Activated B cell treated with CpG ODN at 0.5 μM for 24 hours (primary cell): Measurements from ENCODE around the gene GRIK1. TPM values are rescaled to one million over a fixed set of nuclear protein-coding genes. Genes with fewer than 3 reads are reported as not detected.

ENCODE experiments used
- ATAC-seq: fragments of 200-7000 bp; cut with Tn5 transposase; one replicate; pipeline ENCODE4 v1.10.0; 2021; ENCODE audit warnings: low read depth, mild to moderate bottlenecking, moderate library complexity
- CTCF ChIA-PET: fragments of 350-600 bp; sonication (Branson Sonifier 250); formaldehyde crosslinking; loops from one replicate; lab custom pipeline; 2021; ENCODE audit warnings: antibody characterized with exemption; lab: Charles Lee
- POLR2A ChIA-PET: fragments of 350-600 bp; sonication (Branson Sonifier 250); formaldehyde crosslinking; loops from one replicate; lab custom pipeline; 2021; ENCODE audit warnings: antibody characterized with exemption; lab: Charles Lee
- DNase-seq: peaks from one replicate; pipeline ENCODE4 v3.0.0; 2022
- H3K27ac Mint-ChIP-seq: one replicate; pipeline ENCODE4 v1.8.0; 2020; ENCODE audit warnings: mixed read lengths
- H3K27me3 Mint-ChIP-seq: one replicate; pipeline ENCODE4 v1.8.0; 2021; ENCODE audit warnings: mixed read lengths
- H3K36me3 Mint-ChIP-seq: one replicate; pipeline ENCODE4 v1.8.0; 2021; ENCODE audit warnings: low read depth, mixed read lengths
- H3K4me1 Mint-ChIP-seq: one replicate; pipeline ENCODE4 v1.8.0; 2021; ENCODE audit warnings: mixed read lengths
- H3K4me3 Mint-ChIP-seq: one replicate; pipeline ENCODE4 v1.8.0; 2020; ENCODE audit warnings: mild to moderate bottlenecking, mixed read lengths
- H3K9me3 Mint-ChIP-seq: one replicate; pipeline ENCODE4 v1.8.0; 2020; ENCODE audit warnings: mixed read lengths
- intact Hi-C: fragments of 100-400 bp; cut with micrococcal nuclease; formaldehyde crosslinking; loops from one replicate; pipeline ENCODE4 v1.15.1; 2024
- total RNA-seq: library from RNA; stranded (reverse); gene quantifications from 2 replicates; pipeline ENCODE4 v1.2.3, GENCODE V29; 2022
- TF ChIP-seq, protein P1 (sequence below): fragments of 200-600 bp; IDR thresholded peaks from one replicate; pipeline ENCODE4 v1.8.0; 2022; ENCODE audit warnings: antibody characterized with exemption, mild to moderate bottlenecking

The GRIK1 gene
- total RNA-seq, 1 donor from 2014 or later: not detected

DNA sequence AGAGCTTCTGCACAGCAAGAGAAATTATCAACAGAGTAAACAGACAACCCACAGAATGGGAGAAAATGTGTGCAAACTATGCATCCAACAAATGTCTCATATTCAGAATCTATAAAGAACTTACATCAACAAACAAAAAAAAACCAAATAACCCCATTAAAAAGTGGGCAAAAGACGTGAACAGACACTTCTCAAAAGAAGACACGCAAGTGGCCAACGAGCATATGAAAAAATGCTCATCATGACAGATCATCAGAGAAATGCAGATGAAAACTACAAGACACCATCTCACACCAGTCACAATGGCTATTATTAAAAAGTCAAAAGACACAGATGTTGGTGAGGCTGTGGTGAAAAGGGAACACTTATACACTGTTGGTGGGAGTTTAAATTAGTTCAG is 257.0 kb downstream of the GRIK1 start:
- H3K4me1 Mint-ChIP-seq: peaks cover 4% of the 10 kb centered on the region
- H3K27ac Mint-ChIP-seq: no peak overlapping the region
- DNase-seq (no peak), ATAC-seq (no peak)
- H3K27me3 Mint-ChIP-seq: no peaks in the 10 kb centered on the region
- H3K36me3 Mint-ChIP-seq: no peaks in the 10 kb centered on the region
- TF ChIP-seq, protein P1, sequence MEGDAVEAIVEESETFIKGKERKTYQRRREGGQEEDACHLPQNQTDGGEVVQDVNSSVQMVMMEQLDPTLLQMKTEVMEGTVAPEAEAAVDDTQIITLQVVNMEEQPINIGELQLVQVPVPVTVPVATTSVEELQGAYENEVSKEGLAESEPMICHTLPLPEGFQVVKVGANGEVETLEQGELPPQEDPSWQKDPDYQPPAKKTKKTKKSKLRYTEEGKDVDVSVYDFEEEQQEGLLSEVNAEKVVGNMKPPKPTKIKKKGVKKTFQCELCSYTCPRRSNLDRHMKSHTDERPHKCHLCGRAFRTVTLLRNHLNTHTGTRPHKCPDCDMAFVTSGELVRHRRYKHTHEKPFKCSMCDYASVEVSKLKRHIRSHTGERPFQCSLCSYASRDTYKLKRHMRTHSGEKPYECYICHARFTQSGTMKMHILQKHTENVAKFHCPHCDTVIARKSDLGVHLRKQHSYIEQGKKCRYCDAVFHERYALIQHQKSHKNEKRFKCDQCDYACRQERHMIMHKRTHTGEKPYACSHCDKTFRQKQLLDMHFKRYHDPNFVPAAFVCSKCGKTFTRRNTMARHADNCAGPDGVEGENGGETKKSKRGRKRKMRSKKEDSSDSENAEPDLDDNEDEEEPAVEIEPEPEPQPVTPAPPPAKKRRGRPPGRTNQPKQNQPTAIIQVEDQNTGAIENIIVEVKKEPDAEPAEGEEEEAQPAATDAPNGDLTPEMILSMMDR: no peak
- no peak overlapping the region for H3K4me3 Mint-ChIP-seq
- peaks cover 4% of the 10 kb centered on the region for H3K9me3 Mint-ChIP-seq
- intact Hi-C loops: no loop called here
- ChIA-PET POLR2A (no interaction called here), CTCF (no interaction called here)

DNA sequence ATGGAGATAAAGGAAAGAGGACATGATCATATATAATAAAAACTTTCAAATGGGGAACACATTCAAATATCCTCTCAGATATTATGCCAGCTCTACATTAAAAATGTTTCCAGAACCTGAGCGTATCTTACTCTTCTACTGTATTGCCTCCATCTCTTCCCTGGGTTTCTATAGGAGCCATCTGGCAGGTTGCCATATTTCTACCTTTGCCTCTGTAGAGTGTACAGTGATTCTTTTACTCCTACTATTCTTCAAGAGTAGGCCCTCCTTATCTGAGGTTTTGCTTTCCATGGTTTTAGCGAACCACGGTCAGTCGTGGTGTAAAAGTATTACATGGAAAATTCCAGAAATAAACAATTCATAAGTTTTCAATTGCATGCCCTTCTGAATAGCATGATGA is 259.5 kb downstream of the GRIK1 start:
- peaks cover 19% of the 10 kb centered on the region for H3K4me1 Mint-ChIP-seq
- ChIA-PET CTCF (no interaction called here), POLR2A (no interaction called here)
- H3K4me3 Mint-ChIP-seq: no peak overlapping the region
- DNase-seq (no peak), ATAC-seq (no peak)
- no peak overlapping the region for H3K27ac Mint-ChIP-seq
- H3K9me3 Mint-ChIP-seq: peaks cover 4% of the 10 kb centered on the region
- H3K27me3 Mint-ChIP-seq: no peaks in the 10 kb centered on the region
- intact Hi-C loops: no loop called here
- H3K36me3 Mint-ChIP-seq: no peaks in the 10 kb centered on the region
- TF ChIP-seq, protein P1: no peak

DNA sequence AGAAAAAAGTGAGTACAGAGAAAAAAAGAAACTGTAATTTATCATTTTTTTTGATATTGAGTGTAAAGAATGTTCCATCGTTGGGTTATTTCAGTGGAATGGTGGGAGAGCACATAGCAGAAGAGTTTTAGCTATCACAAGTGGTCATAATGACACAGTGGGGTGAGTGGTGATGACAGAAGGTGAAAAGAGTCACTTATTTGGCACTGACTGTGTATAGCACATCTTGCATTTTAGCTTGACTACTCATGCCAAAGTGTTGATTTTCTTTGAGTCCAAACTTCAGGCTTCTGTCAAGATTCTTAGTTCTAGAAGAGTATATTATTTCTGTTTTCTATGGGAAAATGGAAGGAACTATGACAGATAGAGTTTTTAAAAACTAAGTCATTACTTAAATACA is 261.2 kb downstream of the GRIK1 start:
- peaks cover 29% of the 10 kb centered on the region for H3K4me1 Mint-ChIP-seq
- H3K4me3 Mint-ChIP-seq: no peak overlapping the region
- ChIA-PET CTCF (no interaction called here), POLR2A (no interaction called here)
- intact Hi-C loops: no loop called here
- no peaks in the 10 kb centered on the region for H3K36me3 Mint-ChIP-seq
- no peak for ATAC-seq
- no peak overlapping the region for H3K27ac Mint-ChIP-seq
- peaks cover 4% of the 10 kb centered on the region for H3K9me3 Mint-ChIP-seq
- H3K27me3 Mint-ChIP-seq: no peaks in the 10 kb centered on the region
- DNase-seq: no peak
- TF ChIP-seq, protein P1: no peak

DNA sequence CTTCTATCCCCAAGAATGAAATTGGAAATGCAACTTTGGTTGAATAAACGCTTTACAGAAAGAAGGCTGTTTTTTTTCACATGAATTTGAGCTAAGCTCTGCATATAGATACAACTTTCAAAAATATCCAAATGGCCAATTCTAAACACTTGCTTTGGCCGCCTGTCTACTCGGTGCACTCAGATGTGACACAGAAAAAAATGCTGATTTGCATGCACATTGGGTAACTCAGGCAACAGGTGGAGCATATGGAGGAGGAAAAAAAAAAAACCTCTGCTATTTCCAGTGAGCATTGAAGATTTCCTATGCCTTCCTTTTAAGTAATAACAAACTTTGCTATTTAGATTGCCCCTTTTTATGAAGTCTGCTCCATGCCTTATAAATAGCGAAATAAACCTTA is 262.5 kb downstream of the GRIK1 start:
- POLR2A ChIA-PET: no interaction called here
- TF ChIP-seq, protein P1: no peak
- Mint-ChIP-seq H3K4me3 (no peak overlapping the region), H3K9me3 (no peaks in the 10 kb centered on the region), H3K4me1 (peaks cover 29% of the 10 kb centered on the region), H3K36me3 (no peaks in the 10 kb centered on the region), H3K27ac (no peak overlapping the region), H3K27me3 (no peaks in the 10 kb centered on the region)
- DNase-seq: no peak
- intact Hi-C loops: no loop called here
- CTCF ChIA-PET: no interaction called here
- ATAC-seq: no peak

DNA sequence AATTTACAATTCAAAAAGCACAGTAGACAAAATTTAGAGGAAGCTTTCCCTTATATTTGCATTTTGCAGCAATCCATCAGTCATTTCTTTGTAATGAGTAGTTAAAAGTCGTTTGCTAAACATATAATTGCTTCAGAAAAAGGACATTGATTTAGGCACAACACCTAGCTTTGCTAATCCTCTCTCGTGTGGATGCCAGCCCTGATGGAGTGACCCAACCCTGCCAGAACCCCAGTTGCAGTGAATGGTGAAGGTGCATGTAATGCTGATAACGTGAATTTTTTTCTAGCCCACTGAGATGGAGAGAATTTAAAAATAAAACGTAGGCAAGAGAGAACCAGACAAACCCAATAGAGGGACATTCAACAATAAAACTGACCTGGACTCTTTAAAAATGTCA is 263.4 kb downstream of the GRIK1 start:
- TF ChIP-seq, protein P1: no peak
- Mint-ChIP-seq H3K9me3 (no peaks in the 10 kb centered on the region), H3K4me3 (no peak overlapping the region), H3K36me3 (no peaks in the 10 kb centered on the region), H3K4me1 (peaks cover 29% of the 10 kb centered on the region), H3K27ac (no peak overlapping the region), H3K27me3 (peaks cover 4% of the 10 kb centered on the region)
- CTCF ChIA-PET: no interaction called here
- no peak for DNase-seq
- POLR2A ChIA-PET: no interaction called here
- intact Hi-C loops: no loop called here
- ATAC-seq: no peak
